GM12873 (cell line): ENCODE measurements around the gene EPAS1.
A peak's percentile ranks its signal among the peaks of the same experiment; 100 is the strongest.

Experiments
- CTCF ChIP-seq: IDR thresholded peaks from 2 replicates; pipeline ENCODE4 v1.5.1; 2012; ENCODE audit warnings: low read depth, mild to moderate bottlenecking, moderate library complexity, low read length, control low read depth; ENCODE audit not compliant: insufficient read depth; ENCODE audit errors: missing control alignments

The EPAS1 gene

GRCh38 chr2:46284260-46284659 is 12.9 kb upstream of the EPAS1 start:
- TF ChIP-seq CTCF: no peak

GRCh38 chr2:46284796-46285195 is 12.4 kb upstream of the EPAS1 start:
- no peak for TF ChIP-seq CTCF

- no peak for TF ChIP-seq CTCF
Measured at GRCh38 chr2:46286715-46287114, 10.5 kb upstream of the EPAS1 start.

- TF ChIP-seq CTCF: no peak
Measured at GRCh38 chr2:46290078-46290477, 7.1 kb upstream of the EPAS1 start.

- no peak for TF ChIP-seq CTCF
Measured at GRCh38 chr2:46293466-46293865, 3.7 kb upstream of the EPAS1 start.

GRCh38 chr2:46294176-46294836 is 2.9 kb upstream of the EPAS1 start:
- peak; percentile 24 for TF ChIP-seq CTCF

- no peak for TF ChIP-seq CTCF
Measured at GRCh38 chr2:46296216-46296839, 879 bp upstream of the EPAS1 start.
